GM18498 (cell line): ENCODE measurements around the gene VAV1.
"Not testable (repeated sequence)": the region's sequence is repeated elsewhere in the genome, so short reads cannot be mapped to it uniquely, and the experiment has no call there.

Experiments
- ATAC-seq: cut with Tn5 transposase; IDR thresholded peaks from one replicate; pipeline ENCODE4 v1.9.1; 2021; ENCODE audit warnings: mild to moderate bottlenecking, moderate library complexity; ENCODE audit not compliant: unreplicated experiment

VAV1 gene

DNA sequence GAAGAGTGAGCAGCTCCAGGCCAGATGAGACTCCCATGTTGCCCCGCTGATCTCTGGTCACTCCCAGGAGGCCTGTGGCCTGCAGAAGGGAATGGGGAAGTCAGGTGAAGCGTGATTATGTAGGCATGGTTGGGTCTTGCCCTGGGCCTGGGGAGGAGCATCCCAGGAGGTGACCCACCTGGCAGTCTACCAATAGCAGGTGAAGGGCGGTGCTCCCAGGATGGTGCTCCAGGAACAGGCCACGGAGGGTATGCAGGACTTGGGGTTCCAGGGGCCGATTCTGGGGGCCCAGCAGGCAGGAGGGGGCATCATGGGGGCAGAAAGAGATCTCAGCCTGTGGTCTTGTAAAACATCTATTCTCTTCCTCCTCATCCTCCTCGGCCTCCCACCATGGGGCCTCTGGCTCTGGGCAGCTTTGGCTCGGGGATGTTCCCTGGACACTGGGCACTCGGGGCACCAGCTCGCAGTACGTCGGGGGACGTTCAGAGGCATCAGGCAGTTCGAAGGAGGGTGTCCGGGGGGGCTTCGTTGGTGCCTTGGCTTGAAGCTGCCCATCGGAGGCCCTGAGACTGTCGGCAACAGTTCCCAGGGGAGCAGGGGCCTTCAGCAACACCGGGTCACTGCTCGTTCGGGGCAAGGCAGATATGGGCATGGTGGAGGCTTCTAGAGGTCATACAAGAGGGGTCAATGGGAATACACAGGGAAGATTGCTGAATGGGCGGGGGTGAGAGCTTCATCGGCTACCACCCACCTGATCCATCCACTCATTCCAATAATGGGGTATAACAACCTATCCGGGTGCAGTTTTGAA, 17.6 kb upstream of the VAV1 start:
- ATAC-seq, result no peak

- no peak for ATAC-seq
Observed at GRCh38 chr19:6760606-6761005, 11.9 kb upstream of the VAV1 start.

DNA sequence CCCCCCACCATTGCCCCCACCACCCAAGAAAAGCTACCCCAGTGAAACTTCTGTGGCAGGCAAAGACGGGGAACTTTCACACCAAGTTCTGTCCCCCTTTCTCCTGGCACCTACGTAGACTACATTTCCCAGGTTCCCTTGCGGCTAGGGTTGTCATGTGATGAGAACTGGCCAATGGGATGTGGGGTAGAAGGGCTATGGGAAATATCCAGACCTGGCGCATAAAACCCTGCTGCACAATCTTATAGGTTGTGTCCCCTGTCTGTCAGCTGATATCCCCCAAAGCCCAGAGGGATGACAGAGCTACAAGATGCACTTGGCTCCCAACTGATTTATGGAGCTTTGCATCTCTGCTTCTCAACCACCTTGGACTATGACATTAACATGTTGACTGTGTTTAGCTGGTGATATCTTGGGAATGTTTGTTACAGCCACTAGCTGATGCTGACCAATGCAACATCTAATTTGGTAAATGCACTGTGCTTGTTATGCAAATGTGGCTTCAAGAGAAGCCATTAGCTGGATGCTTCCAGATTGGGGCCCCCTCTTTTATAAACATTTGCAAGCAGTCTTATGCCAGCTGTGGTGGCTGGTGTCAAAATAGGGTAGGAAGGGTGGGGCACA, 11.3 kb upstream of the VAV1 start:
- ATAC-seq, result no peak

GRCh38 chr19:6762253-6762797, 10.2 kb upstream of the VAV1 start:
- ATAC-seq, result not testable (repeated sequence)

DNA sequence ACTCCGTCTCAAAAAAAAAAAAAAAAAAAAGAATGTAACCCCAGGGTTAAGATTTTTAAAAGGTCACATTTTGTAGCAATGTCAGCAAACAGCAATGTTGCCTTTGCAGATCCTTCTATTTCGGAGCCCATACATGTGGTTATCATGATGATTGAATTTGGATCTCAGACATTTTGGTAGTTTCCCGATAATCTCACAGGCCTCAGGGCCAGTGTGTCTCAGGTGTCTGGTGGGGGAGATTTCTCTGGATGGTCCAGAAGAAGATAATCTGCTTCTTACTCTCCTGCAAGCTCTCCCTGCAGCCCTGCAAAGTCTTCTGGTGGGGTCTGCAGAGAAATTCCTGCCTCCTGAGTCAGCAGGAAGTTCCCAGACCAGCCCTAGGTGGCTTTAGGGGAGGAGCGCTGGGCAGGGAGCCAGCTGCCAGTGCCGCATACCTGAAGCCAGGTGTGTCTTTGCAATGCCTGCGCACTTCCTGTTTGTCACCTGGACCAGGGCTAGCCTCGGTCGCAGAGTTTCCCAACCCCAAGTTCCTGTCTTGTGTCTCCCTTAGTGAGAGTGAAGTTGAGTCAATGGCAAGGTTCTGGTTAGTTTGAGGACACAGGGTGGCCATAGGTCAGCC, 6.7 kb upstream of the VAV1 start:
- ATAC-seq, result no peak

DNA sequence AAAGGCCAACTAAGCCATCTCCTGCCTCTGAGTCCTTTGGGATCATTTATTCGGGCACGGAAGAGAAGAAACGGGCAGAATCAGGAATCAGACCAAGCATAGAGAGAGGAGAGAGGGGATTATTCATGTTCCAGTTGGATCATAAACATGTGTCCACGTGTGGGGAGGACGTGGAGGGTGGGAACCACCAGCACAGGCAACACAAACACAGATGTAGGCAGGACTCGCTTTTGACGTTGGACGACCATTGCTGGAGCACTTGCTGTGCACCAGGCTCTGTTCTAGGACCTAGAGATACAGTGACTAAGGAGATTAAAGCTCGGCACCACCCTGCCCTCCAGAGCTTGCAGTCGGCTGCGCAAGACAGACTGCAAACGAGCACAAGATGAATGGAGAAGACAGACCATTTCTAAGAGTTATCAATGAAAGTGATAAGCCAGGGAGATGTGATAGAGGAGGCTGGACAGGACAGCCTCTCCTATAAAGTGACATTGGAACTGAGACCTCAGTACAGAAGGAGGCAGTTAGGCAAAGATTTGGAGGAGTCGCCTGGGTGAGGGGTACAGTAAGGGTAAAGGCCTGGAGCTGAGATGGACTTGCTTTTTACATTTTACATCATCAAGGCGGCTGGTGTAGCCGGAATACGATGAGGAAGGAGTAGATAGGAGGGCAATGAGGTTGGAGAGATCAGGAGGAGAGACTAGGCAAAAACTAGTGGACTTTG, 6.0 kb upstream of the VAV1 start:
- no peak for ATAC-seq

GRCh38 chr19:6767081-6767356, 5.5 kb upstream of the VAV1 start:
- peak; percentile 24 for ATAC-seq

- ATAC-seq, result peak; percentile 74
Observed at GRCh38 chr19:6767357-6768235, 4.9 kb upstream of the VAV1 start, which contains the start of gene SH2D3A. Gene SH2D3A, minus strand, starts transcription at chr19:6767435. Its CDS starts 3,687 bp downstream, at chr19:6763748.

DNA sequence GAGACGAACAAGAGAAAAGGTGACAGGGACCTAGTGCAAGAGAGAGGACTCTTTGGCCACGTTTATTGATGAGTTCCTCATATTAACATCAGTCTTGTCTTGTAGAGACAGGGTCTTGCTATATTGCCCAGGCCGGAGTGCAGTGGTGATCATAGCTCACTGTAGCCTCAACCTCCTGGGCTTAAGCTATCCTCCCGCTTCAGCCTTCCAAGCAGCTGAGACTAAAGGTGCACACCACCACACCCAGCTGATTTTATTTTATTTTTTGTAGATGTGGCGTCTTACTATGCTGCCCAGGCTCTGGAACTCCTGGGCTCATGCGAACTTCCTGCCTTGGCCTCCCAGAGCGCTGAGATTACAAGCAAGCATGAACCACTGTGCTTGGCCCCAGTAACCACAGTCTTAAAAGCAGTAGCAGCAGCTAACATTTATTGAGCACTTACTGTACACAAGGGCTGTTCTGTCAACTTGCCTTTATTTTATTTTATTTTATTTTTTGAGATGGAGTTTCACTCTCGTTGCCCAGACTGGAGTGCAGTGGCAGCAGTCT, 4.2 kb upstream of the VAV1 start:
- ATAC-seq, result no peak

DNA sequence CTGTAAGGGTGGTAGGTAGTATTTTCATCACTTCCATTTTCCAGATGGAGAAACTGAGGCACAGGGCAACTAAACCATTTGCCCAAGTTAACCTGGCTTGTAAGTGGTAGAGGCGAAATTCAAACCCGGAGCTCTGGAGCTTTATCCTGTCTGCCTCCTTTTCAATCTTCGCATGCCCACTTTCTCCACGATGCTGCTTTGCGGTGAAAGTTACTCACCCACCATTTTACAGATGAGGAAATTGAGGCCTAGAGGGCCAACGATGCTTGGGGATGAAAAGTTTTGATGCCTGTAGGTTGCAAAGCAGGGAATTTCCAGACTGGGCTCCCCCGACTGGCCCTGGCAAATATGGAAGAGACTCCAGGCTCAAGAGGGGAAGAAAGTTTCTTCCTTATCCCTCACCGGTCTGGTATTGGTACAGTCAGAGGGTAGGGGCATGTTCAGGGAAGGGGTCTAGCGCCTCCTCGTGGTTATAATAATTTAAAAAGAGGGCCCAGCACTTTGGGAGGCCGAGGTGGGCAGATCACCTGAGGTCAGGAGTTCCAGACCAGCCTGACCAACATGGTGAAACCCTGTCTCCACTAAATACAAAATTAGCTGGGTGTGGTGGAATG, 3.4 kb upstream of the VAV1 start:
- no peak for ATAC-seq

DNA sequence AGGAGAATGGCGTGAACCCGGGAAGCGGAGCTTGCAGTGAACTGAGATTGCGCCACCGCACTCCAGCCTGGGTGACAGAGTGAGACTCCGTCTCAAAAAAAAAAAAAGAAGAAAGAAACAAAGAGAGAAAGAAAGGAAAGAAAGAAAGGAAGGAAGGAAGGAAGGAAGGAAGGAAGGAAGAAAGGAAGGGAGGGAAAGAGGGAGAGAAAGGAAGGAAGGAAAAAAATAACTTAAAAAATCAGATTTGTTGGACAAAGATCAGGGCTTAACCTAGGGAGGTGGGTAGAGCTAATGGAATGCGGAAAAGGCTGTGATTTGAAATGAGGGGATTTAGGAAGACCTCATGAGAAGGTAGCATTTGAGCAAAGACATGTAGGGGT, 870 bp upstream of the VAV1 start:
- not testable (repeated sequence) for ATAC-seq

DNA sequence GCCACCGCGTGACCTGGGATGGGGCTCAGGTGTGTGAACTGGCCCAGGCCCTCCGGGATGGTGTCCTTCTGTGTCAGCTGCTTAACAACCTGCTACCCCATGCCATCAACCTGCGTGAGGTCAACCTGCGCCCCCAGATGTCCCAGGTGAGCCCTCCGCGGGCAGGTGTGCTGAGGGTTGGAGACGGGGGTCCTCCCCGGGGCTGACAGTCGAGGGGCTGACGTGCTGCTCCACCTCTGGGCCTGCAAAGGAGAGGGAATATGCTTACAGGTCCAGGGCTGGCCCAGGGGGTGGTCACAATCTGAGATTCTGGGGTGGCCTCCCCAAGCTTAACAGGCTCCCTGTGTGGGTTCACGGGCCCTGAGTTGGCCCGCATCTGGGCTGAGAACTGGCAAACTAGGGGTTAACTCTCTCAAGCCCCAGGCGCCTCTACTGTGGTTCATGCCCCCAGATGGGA, 386 bp downstream of the VAV1 start:
- ATAC-seq, result peak; percentile 12

DNA sequence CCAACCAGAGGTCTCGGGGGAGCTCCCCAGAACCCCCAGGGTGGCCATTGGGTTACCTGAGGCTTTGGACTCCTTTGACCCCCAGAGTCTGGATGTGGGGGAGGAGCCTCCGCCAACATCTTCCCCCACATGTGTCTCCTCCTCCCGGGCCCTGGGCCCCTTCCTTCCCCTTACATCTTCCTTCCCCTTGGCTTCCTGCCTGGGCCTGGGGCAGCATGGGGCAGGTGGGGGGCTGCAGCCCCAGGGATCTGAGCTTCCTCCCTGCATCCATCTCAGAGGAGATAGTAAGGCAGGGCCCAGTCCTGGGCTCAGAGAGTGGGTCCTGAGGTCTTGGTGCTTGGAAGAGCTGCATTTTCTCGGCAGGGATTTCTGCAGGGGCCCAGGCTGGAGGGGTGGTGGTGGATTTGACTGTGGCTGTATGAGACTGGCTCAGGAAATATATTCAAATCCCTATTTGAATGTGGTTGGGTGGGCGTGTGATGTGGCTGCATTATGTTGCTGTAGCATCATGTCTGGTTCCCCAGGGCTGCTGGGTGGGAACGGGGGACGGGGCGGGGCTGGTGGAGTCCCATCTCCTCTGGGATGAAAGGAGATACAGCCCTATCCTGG, 919 bp downstream of the VAV1 start:
- ATAC-seq, result peak; percentile 31

DNA sequence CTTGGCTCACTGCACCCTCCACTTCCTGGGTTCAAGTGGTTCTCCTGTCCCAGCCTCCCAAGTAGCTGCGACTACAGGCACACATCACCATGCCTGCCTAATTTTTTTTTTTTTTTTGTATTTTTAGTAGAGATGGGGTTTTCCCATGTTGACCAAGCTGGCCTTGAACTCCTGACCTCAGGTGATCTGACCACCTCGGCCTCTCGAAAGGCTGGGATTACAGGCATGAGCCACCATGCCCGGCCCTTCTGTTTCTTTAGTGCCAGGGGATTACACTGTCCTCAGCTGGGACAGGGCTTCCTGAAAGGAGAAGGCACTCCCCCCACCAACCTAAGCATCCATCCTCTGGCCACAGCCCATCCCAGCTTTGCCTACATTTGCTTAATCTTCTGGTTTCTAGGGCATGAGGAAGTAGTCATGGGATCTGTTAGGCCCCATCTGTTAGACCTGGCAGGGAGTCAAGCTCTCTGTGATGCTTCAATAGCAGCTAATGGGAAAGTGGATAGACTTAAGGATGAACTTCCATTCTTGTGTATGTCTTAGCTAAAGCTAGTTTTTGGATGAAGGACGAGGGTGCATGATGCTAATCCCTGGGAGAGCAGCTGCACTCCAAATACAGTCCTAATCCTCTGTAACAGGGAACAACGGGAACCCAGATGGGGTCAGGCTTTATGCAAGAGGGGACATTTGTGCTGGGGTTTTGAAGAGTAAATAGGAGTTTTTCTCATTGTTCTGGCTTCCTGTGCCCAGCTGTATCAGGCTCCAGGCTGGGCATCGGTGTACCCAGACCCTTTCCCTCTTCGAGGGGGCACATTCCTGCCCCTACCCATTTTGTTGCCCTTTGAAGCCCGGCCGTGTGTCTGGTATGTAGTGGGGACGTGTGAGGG, 2.6 kb downstream of the VAV1 start:
- ATAC-seq, result no peak

- ATAC-seq, result not testable (repeated sequence)
Observed at GRCh38 chr19:6776045-6776444, 3.5 kb downstream of the VAV1 start.

DNA sequence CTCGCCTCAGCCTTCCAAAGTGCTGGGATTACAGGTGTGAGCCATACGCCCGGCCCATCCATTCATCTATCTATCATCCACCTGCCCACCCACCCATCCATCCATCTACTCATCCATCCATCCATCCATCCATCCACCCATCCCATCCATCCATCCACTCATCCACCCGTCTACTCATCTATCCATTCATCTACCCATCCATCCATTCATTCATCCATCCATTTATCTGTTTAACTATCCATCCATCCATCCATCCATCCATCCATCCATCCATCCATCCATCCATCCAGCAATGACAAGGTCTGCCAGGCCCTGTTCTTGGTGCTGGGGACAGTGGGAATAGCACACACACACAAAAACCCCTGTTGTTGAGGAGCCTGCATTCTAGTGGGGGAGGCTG, 4.5 kb downstream of the VAV1 start:
- ATAC-seq, result no peak

- no peak for ATAC-seq
Observed at GRCh38 chr19:6777434-6777833, 4.9 kb downstream of the VAV1 start.

GRCh38 chr19:6778386-6778785, 5.9 kb downstream of the VAV1 start:
- ATAC-seq, result no peak
